GM19452 (cell line): ENCODE data around the gene TCERG1L.

ENCODE experiments used
- ATAC-seq: cut with Tn5 transposase; IDR thresholded peaks from one replicate; pipeline ENCODE4 v1.9.1; 2021; ENCODE audit not compliant: unreplicated experiment

TCERG1L gene

DNA sequence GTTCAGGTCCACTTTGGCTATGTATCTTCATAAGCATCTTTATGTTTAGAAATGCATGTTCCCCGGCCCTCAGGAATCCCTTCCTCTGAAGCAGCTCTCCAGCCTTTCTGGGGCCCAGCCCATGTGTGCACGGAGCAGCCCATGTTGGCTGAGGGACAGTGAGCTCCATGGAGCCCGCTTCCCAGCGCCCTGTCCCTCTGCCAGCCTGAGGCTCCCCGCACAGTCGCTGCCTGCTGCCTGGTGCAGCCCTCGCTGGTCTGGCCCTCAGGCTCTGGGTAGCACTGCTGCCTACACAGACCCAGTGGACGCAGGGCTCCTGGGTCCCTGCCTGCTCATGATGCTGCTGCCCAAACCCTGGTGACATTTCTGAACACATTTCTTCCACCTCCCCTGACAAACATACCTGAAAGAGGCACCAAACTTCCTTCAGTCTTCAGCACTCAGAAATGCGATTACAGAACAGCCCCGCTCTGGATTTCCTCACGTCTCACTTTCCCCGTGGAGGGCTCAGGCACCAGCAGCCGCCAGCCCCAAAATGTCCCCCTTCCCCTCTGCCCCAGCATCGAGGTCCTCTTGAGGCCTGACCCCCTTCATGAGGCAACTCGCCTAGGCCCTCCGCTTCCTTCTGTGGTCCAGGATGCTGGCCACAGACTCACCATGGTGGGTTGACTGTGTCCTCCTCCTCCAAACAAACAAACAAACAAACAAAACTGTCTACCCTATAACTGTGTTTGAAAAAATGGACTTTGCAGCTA, 5.0 kb upstream of the TCERG1L start:
- ATAC-seq, result no peak

DNA sequence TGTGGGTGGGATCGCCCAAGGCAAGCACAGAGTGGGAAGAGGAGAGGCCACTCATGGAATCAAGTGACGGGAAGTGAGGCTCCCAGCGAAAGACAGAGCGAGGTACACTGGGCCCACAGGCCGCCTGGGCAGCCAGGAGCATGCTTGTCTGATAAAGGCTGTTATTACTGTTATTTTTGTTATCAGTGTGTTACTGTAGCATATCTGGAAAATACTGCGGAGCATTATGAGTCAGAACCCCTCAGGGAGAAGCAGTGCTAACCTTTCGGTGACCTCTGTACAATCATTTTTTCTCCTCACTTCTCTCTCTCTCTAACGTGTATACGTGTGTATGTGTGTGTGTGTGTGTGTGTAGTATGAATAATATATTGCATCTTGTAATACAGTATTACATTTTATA, 3.8 kb upstream of the TCERG1L start:
- ATAC-seq, result no peak

DNA sequence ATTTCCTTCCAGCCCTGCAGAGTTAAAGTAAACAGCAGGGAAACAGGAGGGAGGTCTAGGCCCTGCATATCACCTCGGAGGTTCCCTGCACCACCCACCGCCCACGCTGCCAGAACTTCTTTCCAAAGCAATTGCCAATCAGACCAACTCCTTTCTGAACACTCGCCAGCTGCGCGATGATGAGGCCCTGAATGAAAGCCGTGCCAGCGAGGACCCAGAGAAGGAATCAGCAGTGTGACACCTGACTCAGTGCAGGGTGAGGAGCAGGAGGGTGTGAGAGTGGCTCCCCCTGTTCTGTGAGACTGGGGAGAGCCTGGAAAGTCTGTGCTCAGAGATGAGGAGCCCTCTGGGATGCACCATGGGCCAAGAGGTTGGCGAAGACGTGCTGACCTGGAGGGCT, 3.3 kb upstream of the TCERG1L start:
- ATAC-seq, result no peak

DNA sequence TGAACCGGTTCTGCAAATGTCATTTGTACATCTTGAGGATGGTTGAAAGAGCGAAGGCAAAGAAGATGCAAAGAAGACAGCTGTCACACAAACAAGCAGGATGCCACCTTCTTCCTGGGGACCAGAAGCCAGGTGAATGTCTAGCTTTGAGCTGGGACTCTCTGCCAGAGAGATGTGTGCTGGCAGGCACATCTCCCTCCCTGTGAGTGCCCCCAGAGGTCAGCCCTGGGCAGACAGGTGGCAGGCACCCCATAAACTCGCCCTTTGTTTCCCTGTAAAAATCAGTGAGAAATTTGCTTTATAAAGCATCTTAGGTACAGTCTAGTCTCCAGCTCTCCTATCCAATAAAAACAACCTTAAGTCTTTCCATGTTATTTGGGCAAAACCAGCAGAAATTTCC, 2.6 kb upstream of the TCERG1L start:
- ATAC-seq, result no peak

DNA sequence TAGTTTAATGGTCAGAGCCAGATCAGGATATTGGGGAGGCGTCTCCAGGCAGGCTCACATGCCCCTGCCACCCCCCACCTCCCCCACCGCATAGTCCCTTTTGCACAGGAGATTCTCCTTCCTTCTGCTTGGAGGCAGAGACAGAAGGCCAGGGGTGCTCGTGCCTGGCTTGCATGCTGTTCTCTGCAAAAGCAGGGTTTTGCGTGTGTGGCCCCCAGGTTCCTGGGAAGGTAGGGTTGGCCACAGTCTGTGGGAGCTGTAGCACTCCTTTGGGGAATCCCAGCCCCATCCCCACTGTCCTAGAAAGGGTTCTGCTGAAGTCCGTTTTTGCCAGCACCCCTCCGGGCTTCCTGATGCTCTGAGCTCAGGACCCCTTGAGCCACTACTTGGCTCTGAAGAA, 1.9 kb upstream of the TCERG1L start:
- no peak for ATAC-seq

DNA sequence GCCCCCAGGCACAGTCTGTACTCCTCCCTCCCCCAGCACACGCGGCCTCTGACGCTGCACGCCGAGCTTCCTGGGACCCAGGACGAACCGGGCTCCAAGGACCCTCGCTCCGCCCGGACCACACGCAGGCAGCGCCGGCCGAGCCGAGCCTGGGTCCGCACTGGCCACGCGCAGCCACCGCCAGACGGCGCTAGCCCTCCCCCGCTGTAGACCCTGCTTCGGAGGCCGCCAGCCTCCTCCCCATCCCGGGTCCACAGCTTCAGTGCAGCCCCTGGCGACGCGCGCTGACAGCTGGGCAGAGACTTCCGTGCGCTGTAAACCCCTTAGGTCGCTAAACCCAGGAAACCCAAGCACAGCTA, 936 bp upstream of the TCERG1L start:
- ATAC-seq, result no peak

DNA sequence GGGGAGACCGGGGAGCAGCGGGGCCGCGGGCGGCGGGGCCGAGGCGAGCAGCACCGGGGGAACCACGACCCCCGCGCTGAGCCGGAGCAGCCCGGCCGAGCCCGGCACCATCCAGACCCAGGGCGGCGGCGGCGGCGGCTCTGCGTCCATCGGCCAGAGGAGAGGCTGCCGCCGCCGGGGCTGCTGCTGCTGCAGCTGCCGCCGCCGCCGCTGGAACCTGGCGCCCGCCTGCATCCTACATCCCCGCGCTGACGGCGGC, 190 bp downstream of the TCERG1L start:
- no peak for ATAC-seq

DNA sequence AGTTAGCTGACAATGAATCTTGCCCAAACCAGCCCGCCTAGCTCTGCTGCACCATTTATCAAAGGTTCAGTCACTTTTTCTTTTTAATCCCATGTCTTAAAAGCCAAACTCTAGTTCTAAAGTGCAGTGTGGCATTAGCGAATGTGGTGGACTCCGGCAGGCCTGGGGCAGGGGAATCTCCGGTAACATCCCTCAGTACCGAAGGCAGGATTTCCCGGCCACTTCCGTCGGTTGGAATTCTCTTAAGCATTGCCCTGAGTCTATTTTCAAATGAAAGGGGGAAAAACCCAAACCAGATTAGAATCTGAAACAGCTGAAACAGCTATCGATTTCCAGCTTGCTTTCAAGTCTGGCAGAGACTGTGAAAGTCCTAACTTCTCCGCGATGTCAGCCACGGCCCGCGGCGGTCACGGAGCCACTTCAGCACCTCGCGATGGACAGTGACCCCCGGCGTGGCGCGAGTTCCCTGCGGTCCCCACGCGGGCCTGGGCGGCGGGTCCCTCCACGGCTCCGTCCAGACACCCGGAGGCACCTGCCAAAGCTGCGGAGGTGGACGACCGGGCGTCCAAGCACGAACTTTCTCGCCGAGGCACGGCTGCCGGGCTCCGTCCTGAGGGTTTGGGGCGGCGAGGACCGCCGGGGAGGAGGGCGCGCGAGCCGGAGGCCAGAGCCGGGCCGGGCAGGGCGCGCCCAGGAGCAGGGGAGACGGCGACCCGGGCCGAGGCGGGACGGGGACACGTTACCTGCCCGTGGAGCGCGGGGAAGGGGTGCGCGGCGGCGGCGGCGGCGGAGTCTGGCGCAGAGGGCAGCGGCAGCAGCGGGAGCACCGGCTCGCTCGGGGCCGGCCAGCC, 745 bp downstream of the TCERG1L start:
- no peak for ATAC-seq

DNA sequence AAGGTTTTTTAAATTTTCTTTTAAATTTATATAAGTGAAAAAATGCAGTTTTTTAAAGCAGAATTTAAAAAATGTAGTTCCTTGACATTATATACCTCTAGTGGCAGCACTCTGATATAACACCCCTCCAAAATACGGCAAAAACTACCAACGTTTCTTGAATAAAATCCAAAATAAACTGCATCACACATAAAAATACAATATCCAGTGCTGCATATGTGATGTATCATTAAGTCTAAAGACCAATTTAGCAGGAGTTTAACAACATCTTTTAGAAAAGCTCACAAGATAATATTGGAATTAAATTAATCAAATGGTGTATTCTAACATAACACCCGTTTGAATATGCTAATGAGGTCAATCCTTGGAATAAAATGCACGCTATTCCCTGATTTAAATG, 1.4 kb downstream of the TCERG1L start:
- no peak for ATAC-seq

DNA sequence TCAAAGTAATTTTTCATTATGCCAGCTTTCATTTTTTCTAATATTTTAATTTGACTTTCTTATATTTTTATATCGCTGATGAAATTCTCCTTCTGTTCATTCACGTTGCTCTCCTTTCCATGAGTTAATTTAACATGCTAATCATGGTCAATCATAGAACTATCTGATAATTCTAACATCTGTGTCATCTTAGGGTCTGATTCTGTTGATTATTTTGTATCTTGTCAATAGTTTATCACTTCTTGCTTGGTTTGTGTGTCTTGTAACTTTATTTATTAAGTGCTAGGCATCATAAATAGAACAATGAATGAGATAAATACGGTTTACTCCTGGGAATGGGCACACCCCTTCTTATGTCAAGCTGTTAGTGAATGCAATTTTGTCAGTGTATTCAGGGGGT, 11.0 kb downstream of the TCERG1L start:
- ATAC-seq, result no peak

DNA sequence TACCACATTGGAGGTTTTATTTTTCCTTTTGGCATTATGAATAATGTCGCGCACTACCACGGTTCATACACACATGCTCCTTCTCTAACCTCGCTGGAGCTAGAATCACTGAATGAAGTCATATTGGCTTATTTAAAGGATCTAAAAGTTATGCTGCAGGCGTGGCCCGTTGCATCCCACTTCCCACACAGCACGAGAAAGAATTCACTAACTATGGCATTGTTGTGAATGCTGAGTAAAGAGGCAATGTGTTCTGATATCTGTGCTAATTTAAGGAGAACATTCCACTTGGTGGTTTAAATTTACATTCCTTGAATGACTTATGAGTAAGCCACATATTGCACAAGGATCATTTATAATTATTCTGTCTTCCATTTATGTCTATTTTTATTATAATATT, 20.7 kb downstream of the TCERG1L start:
- no peak for ATAC-seq

DNA sequence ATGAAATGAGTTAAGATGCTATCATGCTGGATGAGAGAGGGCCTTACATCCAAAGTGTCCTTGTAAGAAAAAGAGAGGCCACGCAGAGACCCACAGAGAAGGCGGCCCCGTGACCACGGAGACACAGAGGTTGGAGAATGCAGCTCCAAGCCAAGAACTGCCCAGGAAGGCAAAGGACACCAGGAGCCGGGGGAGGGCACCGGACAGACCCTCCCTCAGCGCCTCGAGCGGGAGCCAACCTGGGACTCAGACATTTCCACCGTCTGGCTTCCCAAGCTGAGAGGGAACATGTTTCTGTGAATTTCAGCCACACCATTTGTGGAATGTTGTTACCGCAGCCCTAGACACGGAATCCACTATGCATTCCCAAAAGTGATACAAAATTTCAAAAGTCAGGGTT, 22.9 kb downstream of the TCERG1L start:
- ATAC-seq, result no peak

DNA sequence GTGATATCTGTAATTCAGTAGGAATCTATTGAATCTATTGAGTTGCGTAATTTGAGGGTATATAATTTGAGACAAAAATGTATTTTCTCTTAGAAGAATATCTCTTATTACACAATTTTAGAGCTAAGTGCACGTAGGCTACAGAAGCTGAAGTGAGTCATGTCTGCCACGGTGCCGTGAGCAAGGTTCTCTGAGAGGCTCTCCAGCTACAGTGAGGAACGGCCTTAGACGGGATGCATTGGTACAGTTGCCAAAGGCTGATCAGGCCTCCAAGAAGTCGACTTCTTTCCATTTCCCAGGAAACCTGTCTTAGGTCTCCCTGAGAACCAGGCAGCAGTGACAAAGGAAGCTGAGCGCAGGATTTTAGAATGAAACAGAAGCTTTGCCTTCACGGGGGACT, 28.6 kb downstream of the TCERG1L start:
- ATAC-seq, result no peak

DNA sequence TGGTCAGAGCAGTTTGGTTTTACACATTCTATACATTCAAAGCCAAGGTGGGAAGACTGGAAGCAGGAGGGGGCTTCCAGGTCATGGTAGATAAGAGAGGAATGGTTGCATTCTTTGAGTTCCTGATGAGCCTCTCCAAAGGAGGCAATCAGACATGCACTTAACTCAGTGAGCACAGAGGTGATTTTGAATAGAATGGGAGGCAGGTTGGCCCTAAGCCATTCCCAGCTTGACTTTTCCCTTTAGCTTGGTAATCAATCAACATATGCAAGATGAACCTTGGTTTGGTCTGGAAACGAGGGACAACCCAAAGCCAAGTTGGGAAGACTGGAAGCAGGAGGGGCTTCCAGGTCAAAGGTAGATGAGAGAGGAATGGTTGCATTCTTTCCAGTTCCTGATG, 31.4 kb downstream of the TCERG1L start:
- no peak for ATAC-seq

DNA sequence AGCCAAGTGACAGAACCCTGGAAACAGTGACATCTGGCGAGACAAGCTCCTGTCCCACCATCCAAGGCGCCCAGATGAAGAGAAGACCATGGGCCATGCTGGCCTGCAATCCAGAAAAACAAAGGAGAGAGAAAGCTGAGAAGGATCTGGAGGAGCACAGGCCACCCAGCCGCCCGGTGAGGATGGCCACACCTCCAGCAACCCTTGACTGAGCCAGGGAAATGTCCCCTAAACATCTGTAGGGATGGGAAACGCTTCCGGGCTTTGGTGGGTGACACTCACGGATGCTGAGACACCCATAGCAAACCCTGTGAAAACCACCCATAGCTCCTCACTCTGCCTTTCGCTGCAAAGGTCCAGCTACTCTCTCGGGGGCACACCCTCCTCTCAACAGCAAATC, 32.0 kb downstream of the TCERG1L start:
- ATAC-seq, result no peak

DNA sequence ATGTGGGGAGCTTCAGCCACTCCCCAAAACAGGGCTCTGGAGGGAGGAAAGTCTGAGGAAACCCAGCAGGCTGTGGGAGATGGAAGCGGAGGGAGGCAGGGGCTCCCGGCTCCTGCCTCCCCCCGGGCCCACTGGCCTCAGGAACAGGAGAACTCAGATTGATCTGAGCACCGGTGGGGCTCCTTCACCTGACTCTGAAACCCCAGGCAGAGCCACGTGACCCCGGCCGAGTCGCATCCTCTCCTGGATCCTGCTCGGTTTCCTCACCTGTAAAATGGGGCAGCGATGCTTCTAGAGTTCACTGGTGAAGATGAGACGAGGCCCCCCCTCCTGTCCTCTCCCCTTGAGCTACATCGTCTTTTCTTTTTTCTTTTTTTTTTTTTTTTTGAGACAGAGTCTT, 33.6 kb downstream of the TCERG1L start:
- no peak for ATAC-seq

DNA sequence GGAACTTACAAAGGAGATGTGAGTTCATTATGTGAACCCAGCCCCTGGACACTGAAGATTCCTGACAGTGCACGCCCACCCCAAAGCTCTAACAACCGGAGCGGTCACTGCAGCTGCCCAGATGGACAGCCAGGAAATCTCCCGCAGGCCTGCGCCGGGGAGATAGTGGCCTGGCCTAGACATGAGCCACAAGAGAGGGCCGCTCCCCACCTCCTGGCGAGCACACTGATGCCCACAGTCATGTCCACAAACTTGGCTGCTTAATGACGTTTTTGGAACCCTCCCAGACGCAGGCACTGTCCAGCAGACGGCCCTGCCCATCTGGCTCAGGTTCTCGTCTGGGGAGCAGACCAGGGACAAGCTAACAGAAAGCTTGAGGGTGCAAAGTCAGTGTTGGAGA, 34.2 kb downstream of the TCERG1L start:
- no peak for ATAC-seq

DNA sequence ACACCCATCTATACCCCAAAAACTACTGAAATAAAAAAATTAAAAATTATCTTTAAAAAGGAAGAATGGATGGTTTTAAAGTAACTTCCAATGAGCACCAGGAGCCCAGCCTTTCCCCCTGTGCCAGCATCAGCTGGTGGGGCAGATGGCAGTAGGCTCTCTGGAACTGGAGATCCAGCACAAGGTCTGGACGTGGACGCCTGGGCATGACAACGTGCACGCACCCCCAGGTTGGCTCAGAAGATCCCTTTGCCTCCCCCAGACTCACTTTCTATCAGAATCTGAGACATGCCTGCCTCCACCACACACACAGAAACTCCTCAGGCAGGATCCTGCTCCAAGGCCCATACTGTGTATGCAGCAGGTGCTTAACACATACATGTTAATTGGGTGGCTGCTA, 35.8 kb downstream of the TCERG1L start:
- no peak for ATAC-seq

DNA sequence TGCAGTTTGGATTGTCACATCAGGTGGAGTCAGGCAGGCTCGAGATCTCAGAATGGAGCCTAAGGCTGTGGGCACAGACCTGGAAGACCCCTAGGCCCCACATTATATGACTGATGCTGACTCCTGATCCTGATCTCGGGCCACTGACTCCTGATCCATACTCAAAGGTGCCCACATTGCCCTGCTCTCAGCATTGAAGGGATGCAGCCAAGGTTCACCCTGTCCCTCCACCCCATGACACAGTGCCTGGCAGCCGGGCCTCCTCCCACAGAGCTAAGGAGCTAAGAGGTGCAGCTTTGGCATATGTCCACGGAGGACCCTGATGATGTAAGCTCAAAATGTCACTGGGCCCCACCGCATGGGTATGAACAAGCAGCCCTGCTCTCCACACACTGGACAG, 36.6 kb downstream of the TCERG1L start:
- ATAC-seq, result no peak

DNA sequence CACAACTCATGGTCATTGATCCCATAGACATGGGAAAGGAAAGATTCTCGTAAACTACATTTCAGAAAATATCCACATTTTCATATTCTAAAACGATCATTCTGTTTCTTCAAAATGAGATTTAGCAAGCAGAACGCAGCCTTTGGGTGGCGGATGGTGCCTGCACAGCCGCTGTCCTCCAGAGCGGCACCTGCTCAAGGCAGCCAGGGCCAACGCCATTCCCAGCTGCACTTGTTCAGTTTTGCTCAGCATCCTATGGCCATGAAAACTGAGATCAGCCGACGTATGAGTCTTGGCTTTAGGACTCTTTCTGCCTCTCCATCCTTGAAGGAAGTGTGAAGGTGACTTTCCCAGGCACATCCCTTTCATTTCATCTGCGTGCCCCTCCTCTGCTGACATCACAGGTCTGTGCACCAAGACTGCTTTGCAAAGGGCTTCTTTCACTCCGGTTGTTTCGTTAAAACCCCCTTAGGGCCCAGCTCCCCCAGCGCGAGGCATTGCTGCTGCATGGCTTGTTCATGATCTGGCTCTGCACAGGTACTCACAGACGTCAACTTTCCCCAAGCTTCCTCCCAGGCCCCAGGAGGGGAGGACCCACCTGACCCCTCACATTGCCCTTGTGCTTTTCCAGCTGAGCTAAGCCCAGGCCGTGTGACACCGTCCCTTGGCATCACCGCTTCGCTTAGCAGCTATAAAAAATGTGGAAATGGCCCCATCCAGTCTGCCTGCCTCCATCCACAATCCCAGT, 37.2 kb downstream of the TCERG1L start:
- no peak for ATAC-seq

DNA sequence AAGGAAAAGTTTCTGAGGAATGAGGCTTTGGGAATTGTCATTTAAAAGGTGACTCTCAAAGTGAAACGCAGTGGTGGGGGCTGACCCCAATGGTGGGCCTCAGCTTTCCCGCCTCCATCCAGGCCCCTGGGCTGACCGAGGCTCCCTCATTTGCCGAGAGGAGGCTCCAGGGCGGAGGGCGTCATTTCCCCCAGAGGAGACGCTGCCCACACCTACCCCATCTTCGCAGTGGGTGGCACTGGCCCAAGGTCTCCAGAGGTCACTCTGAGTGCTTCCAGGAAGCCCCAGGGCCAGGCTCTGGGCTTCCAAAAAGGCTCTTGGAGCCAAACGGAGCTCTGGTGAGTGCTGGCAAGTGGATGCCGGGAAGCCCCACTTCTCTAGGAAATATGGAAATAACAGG, 38.0 kb downstream of the TCERG1L start:
- ATAC-seq, result no peak

DNA sequence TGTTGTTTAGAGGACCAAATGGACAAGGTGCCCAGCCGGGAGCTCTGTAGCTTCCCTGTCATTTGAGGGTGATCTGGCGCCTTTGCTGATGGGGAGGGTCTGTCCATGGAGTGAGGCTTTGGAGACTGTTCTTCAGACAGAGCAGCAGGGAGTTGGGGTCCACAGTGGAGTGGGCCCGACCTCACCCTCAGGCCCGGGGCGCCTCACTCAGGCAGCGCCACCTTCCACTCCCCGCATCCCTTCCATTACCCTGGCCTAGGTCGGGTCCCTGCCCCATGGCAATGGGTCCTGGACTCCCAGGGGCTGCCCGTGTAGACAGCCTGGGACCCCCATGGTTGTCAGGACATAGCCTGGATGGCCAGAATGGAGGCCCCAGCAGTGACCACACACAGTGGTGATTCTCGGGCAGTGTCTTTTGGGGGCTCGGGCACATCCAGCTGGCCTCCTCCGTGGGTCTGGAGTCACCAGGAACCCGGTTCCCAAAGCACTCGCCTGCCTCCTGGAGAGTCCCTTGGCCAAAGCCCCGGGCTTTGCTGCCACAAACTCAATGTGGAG, 38.5 kb downstream of the TCERG1L start:
- no peak for ATAC-seq
